NCI-H460 (cell line): ENCODE data around the gene FAM120A. TPM values are rescaled to one million over a fixed set of nuclear protein-coding genes. Genes with fewer than 3 reads are reported as not detected.

Source experiments
- DNase-seq: peaks from one replicate; pipeline ENCODE4 v3.0.0-alpha.2; 2016; ENCODE audit warnings: low read depth; ENCODE audit errors: extremely low read depth
- small RNA-seq, 2 experiments: library from RNA; depleted of rRNA; stranded (forward); fragments of <200 nt; gene quantifications; one replicate each; pipeline ENCODE3, GENCODE V24; 2014
- total RNA-seq: library from RNA; depleted of rRNA; stranded (reverse); fragments of >200 nt; shearing (Covaris generic); gene quantifications from 2 replicates; pipeline ENCODE4 v1.2.3, GENCODE V29; 2014; rRNA removed

Gene FAM120A
- total RNA-seq, 1 experiment from 2014 or later = 144 TPM

- DNase-seq = no peak
Measured at GRCh38 chr9:93612052-93612795, 160.7 kb downstream of the FAM120A start.

- DNase-seq = no peak
Measured at GRCh38 chr9:93612796-93613154, 161.3 kb downstream of the FAM120A start.

- no peak for DNase-seq
Measured at GRCh38 chr9:93613174-93613573, 161.7 kb downstream of the FAM120A start.

- DNase-seq = no peak
Measured at GRCh38 chr9:93613791-93614190, 162.3 kb downstream of the FAM120A start.

DNA sequence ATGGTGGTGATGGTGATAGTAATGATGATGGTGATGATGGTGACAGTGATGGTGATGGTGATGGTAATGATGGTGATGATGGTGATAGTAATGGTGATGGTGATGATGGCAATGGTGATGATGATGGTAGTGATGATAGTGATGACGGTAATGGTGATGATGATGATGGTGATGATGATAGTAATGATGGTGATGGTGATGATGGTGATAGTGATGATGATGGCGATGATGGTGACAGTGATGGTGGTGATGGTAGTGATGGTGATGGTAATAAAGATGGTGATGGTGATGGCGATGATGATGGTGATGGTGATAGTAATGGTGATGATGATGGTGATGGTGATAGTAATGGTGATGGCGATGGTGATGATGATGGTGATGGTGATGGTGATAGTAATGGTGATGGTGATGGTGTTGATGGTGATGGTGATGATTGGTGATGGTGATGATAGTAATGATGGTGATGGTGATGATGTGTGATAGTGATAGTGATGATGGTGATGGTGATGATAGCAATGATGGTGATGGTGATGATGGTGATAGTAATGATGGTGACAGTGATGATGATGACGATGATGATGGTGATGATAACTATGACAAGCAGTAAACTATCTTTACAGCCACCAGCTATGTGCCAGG, 163.5 kb downstream of the FAM120A start:
- DNase-seq = no peak

Small RNAs within 50 kb of the gene (small RNA-seq; reads per million reads assigned to genes)
- 0 reads per million in 2 experiments for gene RF00019

Other genes with a start within 250 kb of the FAM120A start
- 79.8 and 89.9 TPM in 2 replicates for gene FAM120AOS, start 1.9 kb downstream of the FAM120A start, total RNA-seq
- 23.8 and 26.0 TPM in 2 replicates for gene PHF2, start 124.9 kb downstream of the FAM120A start, total RNA-seq